Caco-2 (cell line): ENCODE results near the gene CGNL1. TPM values are rescaled to one million over a fixed set of nuclear protein-coding genes. Genes with fewer than 3 reads are reported as not detected.

Experiments used
- BruUV-seq: library from RNA; stranded (reverse); fragments of 400-500 nt; replicated peaks from 2 replicates; lab custom pipeline; 2021; lab: Mats Ljungman, UMichigan
- CTCF ChIA-PET: fragments of 300-600 bp; sonication (Branson Sonifier 250); formaldehyde crosslinking; loops from one replicate; lab custom pipeline; 2022; ENCODE audit warnings: antibody characterized with exemption; lab: Charles Lee
- POLR2A ChIA-PET: fragments of 300-600 bp; sonication (Branson Sonifier 250); formaldehyde crosslinking; loops from one replicate; lab custom pipeline; 2022; ENCODE audit warnings: antibody characterized with exemption; lab: Charles Lee
- DNase-seq, 2 experiments: peaks; one replicate each; pipeline versions ENCODE4 v3.0.0 to v3.0.0-alpha.2; 2020 to 2022
- H3K27me3 ChIP-seq: replicated peaks from 2 replicates; pipeline ENCODE4 v1.6.0; 2011; ENCODE audit warnings: low read length; ENCODE audit not compliant: control insufficient read depth, insufficient read depth
- H3K36me3 ChIP-seq: 2 replicates; pipeline ENCODE4 v1.5.1; 2011; ENCODE audit warnings: low read length; ENCODE audit not compliant: control insufficient read depth, insufficient read depth
- H3K4me1 ChIP-seq: fragments of 250-450 bp; sonication (Bioruptor Pico); 2 replicates; pipeline ENCODE4 v1.5.1; 2020; ENCODE audit warnings: mild to moderate bottlenecking
- H3K4me3 ChIP-seq: 2 replicates; pipeline ENCODE4 v1.5.1; 2011; ENCODE audit warnings: low read depth, mild to moderate bottlenecking, control low read depth, low read length
- H3K9me3 ChIP-seq: fragments of 250-450 bp; sonication (Bioruptor Pico); 2 replicates; pipeline ENCODE4 v1.5.1; 2020; ENCODE audit warnings: mild to moderate bottlenecking, moderate library complexity
- H3K27ac Mint-ChIP-seq: one replicate; pipeline ENCODE4 v1.8.0; 2022; ENCODE audit warnings: mixed read lengths; ENCODE audit not compliant: unreplicated experiment
- H3K27me3 Mint-ChIP-seq: one replicate; pipeline ENCODE4 v1.8.0; 2022; ENCODE audit warnings: mixed read lengths; ENCODE audit not compliant: insufficient read depth, unreplicated experiment
- H3K36me3 Mint-ChIP-seq: one replicate; pipeline ENCODE4 v1.8.0; 2022; ENCODE audit warnings: mild to moderate bottlenecking, mixed read lengths; ENCODE audit not compliant: insufficient read depth, unreplicated experiment
- H3K4me1 Mint-ChIP-seq: one replicate; pipeline ENCODE4 v1.8.0; 2022; ENCODE audit warnings: low read depth, mixed read lengths; ENCODE audit not compliant: unreplicated experiment
- H3K4me3 Mint-ChIP-seq: one replicate; pipeline ENCODE4 v1.8.0; 2022; ENCODE audit warnings: mild to moderate bottlenecking, moderate library complexity, mixed read lengths; ENCODE audit not compliant: unreplicated experiment
- H3K9me3 Mint-ChIP-seq: one replicate; pipeline ENCODE4 v1.8.0; 2022; ENCODE audit warnings: mixed read lengths; ENCODE audit not compliant: unreplicated experiment
- intact Hi-C: fragments of 100-400 bp; cut with micrococcal nuclease; formaldehyde crosslinking; loops from one replicate; pipeline ENCODE4 v1.10.0; 2022; ENCODE audit not compliant: unreplicated experiment
- total RNA-seq: library from RNA; stranded (reverse); gene quantifications from 2 replicates; pipeline ENCODE4 v1.2.3, GENCODE V29; 2022
- TF ChIP-seq, protein P1 (sequence below), 2 experiments: fragments of 200-600 bp in 1 of 2; IDR thresholded peaks; 1 replicate in 1 of 2; 2 replicates in 1 of 2; pipeline versions ENCODE4 v1.5.1 to v1.8.0; 2011 to 2022; ENCODE audit warnings: antibody characterized with exemption in 1 of 2, control low read depth in 1 of 2, inconsistent platforms in 1 of 2, low read depth in 1 of 2, low read length in 1 of 2, mild to moderate bottlenecking in 1 of 2, moderate library complexity in 1 of 2; ENCODE audit not compliant: insufficient read depth in 1 of 2, severe bottlenecking in 1 of 2, unreplicated experiment in 1 of 2

The CGNL1 gene
- total RNA-seq, 1 experiment from 2014 or later = 8.3 TPM

DNA sequence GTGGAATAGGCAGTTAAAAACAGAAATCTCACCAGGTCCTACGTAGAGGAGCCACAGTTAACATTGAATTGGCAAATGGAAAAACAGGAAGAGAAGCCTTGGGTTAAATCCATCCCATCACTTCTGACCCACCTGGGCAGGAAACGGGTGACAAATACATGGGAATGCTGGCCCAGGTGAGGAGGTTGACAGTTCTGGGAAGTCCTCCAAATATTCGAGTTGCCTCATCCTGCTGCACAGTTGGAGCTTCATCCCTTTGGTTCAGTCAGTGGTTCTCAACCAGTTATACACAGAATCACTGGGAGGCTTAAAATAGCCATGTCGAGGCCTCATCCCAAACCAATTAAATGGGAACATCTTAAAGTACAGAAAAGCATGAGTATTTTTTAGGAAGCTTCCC is 220.7 kb downstream of the CGNL1 start:
- CTCF ChIA-PET = no interaction called here

DNA sequence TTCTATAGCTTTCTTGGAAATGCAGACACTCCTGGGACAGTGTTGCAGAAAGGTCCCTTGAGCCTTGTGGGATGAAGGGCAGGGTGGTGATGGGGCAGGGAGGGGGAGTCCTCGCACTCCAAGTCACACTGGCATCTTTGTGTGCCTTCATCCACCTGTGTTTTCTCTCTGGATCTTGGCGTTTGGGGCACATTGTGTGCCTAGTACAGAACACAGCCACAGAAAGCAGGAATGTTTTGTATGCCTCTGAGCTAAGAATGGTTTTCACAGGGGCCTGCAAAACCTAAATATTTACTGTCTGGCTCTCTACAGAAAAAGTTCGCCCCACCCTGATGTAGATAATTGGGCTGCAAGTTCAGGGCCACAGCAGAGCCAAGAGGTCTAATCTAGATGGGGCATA is 221.1 kb downstream of the CGNL1 start:
- H3K4me3 Mint-ChIP-seq = no peak overlapping the region
- no peaks in the 10 kb centered on the region for H3K9me3 Mint-ChIP-seq
- Histone ChIP-seq H3K9me3 (no peaks in the 10 kb centered on the region), H3K36me3 (no peaks in the 10 kb centered on the region; the same call in 1 of the 2 replicates), H3K4me3 (no peak overlapping the region), H3K4me1 (peaks cover 10% of the 10 kb centered on the region), H3K27me3 (no peaks in the 10 kb centered on the region)
- ChIA-PET POLR2A (no interaction called here), CTCF (no interaction called here)
- TF ChIP-seq, protein P1, sequence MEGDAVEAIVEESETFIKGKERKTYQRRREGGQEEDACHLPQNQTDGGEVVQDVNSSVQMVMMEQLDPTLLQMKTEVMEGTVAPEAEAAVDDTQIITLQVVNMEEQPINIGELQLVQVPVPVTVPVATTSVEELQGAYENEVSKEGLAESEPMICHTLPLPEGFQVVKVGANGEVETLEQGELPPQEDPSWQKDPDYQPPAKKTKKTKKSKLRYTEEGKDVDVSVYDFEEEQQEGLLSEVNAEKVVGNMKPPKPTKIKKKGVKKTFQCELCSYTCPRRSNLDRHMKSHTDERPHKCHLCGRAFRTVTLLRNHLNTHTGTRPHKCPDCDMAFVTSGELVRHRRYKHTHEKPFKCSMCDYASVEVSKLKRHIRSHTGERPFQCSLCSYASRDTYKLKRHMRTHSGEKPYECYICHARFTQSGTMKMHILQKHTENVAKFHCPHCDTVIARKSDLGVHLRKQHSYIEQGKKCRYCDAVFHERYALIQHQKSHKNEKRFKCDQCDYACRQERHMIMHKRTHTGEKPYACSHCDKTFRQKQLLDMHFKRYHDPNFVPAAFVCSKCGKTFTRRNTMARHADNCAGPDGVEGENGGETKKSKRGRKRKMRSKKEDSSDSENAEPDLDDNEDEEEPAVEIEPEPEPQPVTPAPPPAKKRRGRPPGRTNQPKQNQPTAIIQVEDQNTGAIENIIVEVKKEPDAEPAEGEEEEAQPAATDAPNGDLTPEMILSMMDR (IDR thresholded peaks at IDR 0.05; ENCODE audit: insufficient read depth in 1 of 2, low read depth in 1 of 2, low read length in 1 of 2, severe bottlenecking in 1 of 2, unreplicated experiment in 1 of 2) = no peak
- no peak for DNase-seq
- no peak overlapping the region for H3K27ac Mint-ChIP-seq
- peaks cover 29% of the 10 kb centered on the region for H3K4me1 Mint-ChIP-seq
- no peaks in the 10 kb centered on the region for H3K27me3 Mint-ChIP-seq
- BruUV-seq = no TSS peak
- intact Hi-C loops = loop anchor here (2.0 kb wide), 1 partner anchor 13 kb away; no protein-coding TSS in a partner anchor
- H3K36me3 Mint-ChIP-seq = no peaks in the 10 kb centered on the region

More for the DNA sequence above, 220.7 kb downstream of the CGNL1 start:
- intact Hi-C loops = loop anchor here (2.0 kb wide), 1 partner anchor 14 kb away; no protein-coding TSS in a partner anchor
- H3K27ac Mint-ChIP-seq = no peak overlapping the region
- POLR2A ChIA-PET = no interaction called here
- TF ChIP-seq, protein P1 (IDR thresholded peaks at IDR 0.05; ENCODE audit: insufficient read depth in 1 of 2, low read depth in 1 of 2, low read length in 1 of 2, severe bottlenecking in 1 of 2, unreplicated experiment in 1 of 2) = no peak
- Histone ChIP-seq H3K27me3 (no peaks in the 10 kb centered on the region), H3K4me3 (no peak overlapping the region), H3K9me3 (no peaks in the 10 kb centered on the region), H3K36me3 (no peaks in the 10 kb centered on the region; the same call in 1 of the 2 replicates), H3K4me1 (peaks cover 10% of the 10 kb centered on the region)
- H3K36me3 Mint-ChIP-seq = no peaks in the 10 kb centered on the region
- no peak for DNase-seq
- H3K9me3 Mint-ChIP-seq = no peaks in the 10 kb centered on the region
- no peaks in the 10 kb centered on the region for H3K27me3 Mint-ChIP-seq
- no TSS peak for BruUV-seq
- peaks cover 29% of the 10 kb centered on the region for H3K4me1 Mint-ChIP-seq
- no peak overlapping the region for H3K4me3 Mint-ChIP-seq

DNA sequence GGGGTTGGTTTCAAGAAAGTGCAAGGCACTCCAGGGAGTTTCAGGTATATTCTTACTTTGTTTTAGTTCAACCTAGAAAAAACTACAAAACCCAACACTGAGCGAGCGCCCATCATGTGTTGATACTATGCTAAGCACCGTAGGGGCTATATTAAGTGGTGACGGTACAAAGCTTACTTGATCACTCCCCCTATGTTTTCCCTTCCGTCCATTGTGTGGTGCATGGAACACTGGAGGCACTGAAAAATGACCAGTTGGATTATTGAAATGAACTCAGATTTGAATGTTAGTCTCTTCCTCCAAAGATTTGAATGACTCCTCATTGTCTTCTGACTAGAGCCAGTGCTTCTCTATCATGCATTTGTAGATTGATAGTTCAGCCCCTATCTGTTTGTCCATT is 222.0 kb downstream of the CGNL1 start:
- no TSS peak for BruUV-seq
- no peak for DNase-seq
- no peaks in the 10 kb centered on the region for H3K27me3 ChIP-seq
- peaks cover 23% of the 10 kb centered on the region for H3K4me1 Mint-ChIP-seq
- no peaks in the 10 kb centered on the region for H3K9me3 ChIP-seq
- H3K36me3 Mint-ChIP-seq = no peaks in the 10 kb centered on the region
- POLR2A ChIA-PET = interaction anchor here (0.6 kb wide), 1 partner anchor 18 kb away, joined by 4 read pairs; no protein-coding TSS in a partner anchor
- no peak overlapping the region for H3K27ac Mint-ChIP-seq
- H3K9me3 Mint-ChIP-seq = no peaks in the 10 kb centered on the region
- no peak overlapping the region for H3K4me3 Mint-ChIP-seq
- no peaks in the 10 kb centered on the region for H3K27me3 Mint-ChIP-seq
- no peaks in the 10 kb centered on the region; the same call in 1 of the 2 replicates for H3K36me3 ChIP-seq
- H3K4me1 ChIP-seq = peaks cover 10% of the 10 kb centered on the region
- CTCF ChIA-PET = no interaction called here
- H3K4me3 ChIP-seq = no peak overlapping the region
- intact Hi-C loops = no loop called here
- TF ChIP-seq, protein P1 (IDR thresholded peaks at IDR 0.05; ENCODE audit: insufficient read depth in 1 of 2, low read depth in 1 of 2, low read length in 1 of 2, severe bottlenecking in 1 of 2, unreplicated experiment in 1 of 2) = no peak
